ENCODE measurements around the gene DTWD2.

Gene DTWD2

GRCh38 chr5:118987988-118988865 lies at the start of gene DTWD2:
TSS of gene DTWD2 (minus strand) at chr5:118988547. CDS start at chr5:118988511, 36 bp downstream.
- no peaks in the 10 kb centered on the region for H3F3A ChIP-seq (ENCODE audit: low read depth)
- TF ChIP-seq EZH2phosphoT487 (IDR thresholded peaks at IDR 0.05; ENCODE audit: borderline replicate concordance) (no peak), CTCF (conservative IDR thresholded peaks at IDR 0.05; ENCODE audit: low read length) (peak; percentile 68)

DNA sequence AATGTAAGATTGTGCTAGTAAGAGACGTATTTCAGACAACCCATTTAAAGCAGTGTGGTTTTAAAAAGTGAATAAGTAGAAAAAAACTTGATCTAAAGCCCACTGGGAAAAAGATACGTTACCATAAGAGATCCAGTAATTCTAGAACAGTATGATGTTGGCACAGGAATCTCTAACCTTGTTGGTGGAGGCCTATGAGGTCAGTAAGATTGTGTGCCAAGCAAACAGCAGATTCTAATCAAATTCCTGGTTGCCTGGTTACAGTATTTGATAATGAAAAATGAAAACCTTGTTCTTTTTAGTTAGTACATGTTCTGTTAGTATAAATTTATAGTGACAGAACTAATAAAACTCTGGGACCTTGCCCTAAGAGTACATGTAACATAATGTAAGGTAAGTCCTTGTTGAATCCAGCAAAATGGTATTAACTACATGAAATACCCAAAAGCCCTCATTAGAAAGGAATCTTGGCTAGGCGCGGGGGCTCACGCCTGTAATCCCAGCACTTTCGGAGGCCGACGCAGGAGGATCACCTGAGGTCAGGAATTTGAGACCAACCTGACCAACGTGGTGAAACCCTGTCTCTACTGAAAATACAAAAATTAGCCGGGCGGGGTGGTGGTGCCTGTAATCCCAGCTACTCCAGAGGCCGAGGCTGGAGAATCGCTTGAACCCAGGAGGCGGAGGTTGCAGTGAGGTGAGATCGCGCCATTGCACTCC lies 49.3 kb upstream of the DTWD2 start:
- no peaks in the 10 kb centered on the region for H3K4me1 ChIP-seq (ENCODE audit: insufficient read depth, low read length, poor library complexity, severe bottlenecking)
- no peak for TF ChIP-seq EZH2phosphoT487 (IDR thresholded peaks at IDR 0.05; ENCODE audit: borderline replicate concordance)
- no peak for TF ChIP-seq CTCF (conservative IDR thresholded peaks at IDR 0.05; ENCODE audit: low read length)
- no peak overlapping the region for H3K9ac ChIP-seq (ENCODE audit: low read depth, low read length, poor library complexity, severe bottlenecking)
- H4K20me1 ChIP-seq (ENCODE audit: insufficient read depth, low read length, poor library complexity, severe bottlenecking) = no peaks in the 10 kb centered on the region
- H3K4me3 ChIP-seq (ENCODE audit: low read length, poor library complexity, severe bottlenecking) = no peak overlapping the region
- H3K27me3 ChIP-seq (ENCODE audit: insufficient read depth, low read length, poor library complexity, severe bottlenecking) = no peaks in the 10 kb centered on the region
- H3K4me2 ChIP-seq (ENCODE audit: low read depth, low read length, poor library complexity, severe bottlenecking) = no peak overlapping the region
- no peaks in the 10 kb centered on the region for H3K9me3 ChIP-seq (ENCODE audit: insufficient read depth, low read depth, low read length)
- no peaks in the 10 kb centered on the region for H3K9me2 ChIP-seq (replicated peaks; ENCODE audit: low read depth, low read length)
- no peak overlapping the region for H2AFZ ChIP-seq (ENCODE audit: low read length)
- H3K79me2 ChIP-seq (ENCODE audit: insufficient read depth, low read length) = no peaks in the 10 kb centered on the region
- H3F3A ChIP-seq (ENCODE audit: low read depth) = no peaks in the 10 kb centered on the region
- no peaks in the 10 kb centered on the region for H3K36me3 ChIP-seq (ENCODE audit: insufficient read depth, low read length)

More at GRCh38 chr5:118987988-118988865, at the start of gene DTWD2:
- Histone ChIP-seq H2AFZ (ENCODE audit: low read length) (peak within 1 kb of the TSS; percentile 80), H3K9me3 (ENCODE audit: insufficient read depth, low read depth, low read length) (no peaks in the 10 kb centered on the region), H3K27me3 (ENCODE audit: insufficient read depth, low read length, poor library complexity, severe bottlenecking) (no peaks in the 10 kb centered on the region), H3K4me3 (ENCODE audit: low read length, poor library complexity, severe bottlenecking) (peak within 1 kb of the TSS; percentile 76), H3K9me2 (replicated peaks; ENCODE audit: low read depth, low read length) (no peaks in the 10 kb centered on the region), H4K20me1 (ENCODE audit: insufficient read depth, low read length, poor library complexity, severe bottlenecking) (no peaks in the 10 kb centered on the region), H3K9ac (ENCODE audit: low read depth, low read length, poor library complexity, severe bottlenecking) (peak within 1 kb of the TSS; percentile 76), H3K79me2 (ENCODE audit: insufficient read depth, low read length) (peaks cover 4% of the 10 kb centered on the region; the same call in 1 of the 2 replicates), H3K36me3 (ENCODE audit: insufficient read depth, low read length) (no peaks in the 10 kb centered on the region), H3K4me1 (ENCODE audit: insufficient read depth, low read length, poor library complexity, severe bottlenecking) (peaks cover 17% of the 10 kb centered on the region), H3K4me2 (ENCODE audit: low read depth, low read length, poor library complexity, severe bottlenecking) (peak within 1 kb of the TSS; percentile 89)

DNA sequence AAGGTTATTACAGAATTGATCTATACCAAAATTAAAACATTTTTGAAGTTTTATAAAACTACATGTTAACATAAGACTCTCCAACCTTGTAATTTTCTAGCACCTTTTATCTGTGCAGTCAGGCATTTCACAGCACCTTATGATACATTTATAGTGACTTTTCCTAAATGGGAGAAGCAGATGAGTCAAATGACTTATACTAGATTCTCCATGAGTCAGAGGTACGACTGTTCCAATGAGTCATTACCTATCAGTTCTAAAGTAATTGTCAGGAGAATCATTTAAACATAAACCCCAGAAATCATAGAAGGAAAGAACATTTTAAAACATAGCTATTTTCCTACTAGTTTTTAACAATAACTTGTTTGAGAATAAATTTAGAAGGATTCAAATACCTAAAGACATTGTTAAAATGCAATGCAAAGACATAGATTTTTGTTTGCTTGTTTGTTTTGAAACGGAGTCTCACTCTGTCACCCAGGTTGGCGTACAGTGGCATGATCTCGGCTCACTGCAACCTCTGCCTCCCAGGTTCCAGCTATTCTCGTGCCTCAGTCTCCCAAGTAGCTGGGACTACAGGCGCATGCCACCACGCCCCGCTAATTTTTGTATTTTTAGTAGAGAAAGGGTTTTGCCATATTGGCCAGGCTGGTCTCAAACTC lies 47.9 kb upstream of the DTWD2 start:
- Histone ChIP-seq H3K4me3 (ENCODE audit: low read length, poor library complexity, severe bottlenecking) (no peak overlapping the region), H3K27me3 (ENCODE audit: insufficient read depth, low read length, poor library complexity, severe bottlenecking) (no peaks in the 10 kb centered on the region), H2AFZ (ENCODE audit: low read length) (no peak overlapping the region), H3K4me1 (ENCODE audit: insufficient read depth, low read length, poor library complexity, severe bottlenecking) (no peaks in the 10 kb centered on the region), H3K9me2 (replicated peaks; ENCODE audit: low read depth, low read length) (no peaks in the 10 kb centered on the region), H3K36me3 (ENCODE audit: insufficient read depth, low read length) (no peaks in the 10 kb centered on the region), H4K20me1 (ENCODE audit: insufficient read depth, low read length, poor library complexity, severe bottlenecking) (no peaks in the 10 kb centered on the region), H3K9ac (ENCODE audit: low read depth, low read length, poor library complexity, severe bottlenecking) (no peak overlapping the region), H3K4me2 (ENCODE audit: low read depth, low read length, poor library complexity, severe bottlenecking) (no peak overlapping the region), H3K9me3 (ENCODE audit: insufficient read depth, low read depth, low read length) (no peaks in the 10 kb centered on the region), H3F3A (ENCODE audit: low read depth) (no peaks in the 10 kb centered on the region), H3K79me2 (ENCODE audit: insufficient read depth, low read length) (no peaks in the 10 kb centered on the region)
- TF ChIP-seq CTCF (conservative IDR thresholded peaks at IDR 0.05; ENCODE audit: low read length) = no peak
- no peak for TF ChIP-seq EZH2phosphoT487 (IDR thresholded peaks at IDR 0.05; ENCODE audit: borderline replicate concordance)
